GM21526 (cell line): Measurements from ENCODE around the gene PLEKHM3.
"Not testable (repeated sequence)": the region's sequence is repeated elsewhere in the genome, so short reads cannot be mapped to it uniquely, and the experiment has no call there.

Source experiments
- ATAC-seq: cut with Tn5 transposase; IDR thresholded peaks from one replicate; pipeline ENCODE4 v1.9.1; 2021; ENCODE audit warnings: moderate library complexity; ENCODE audit not compliant: unreplicated experiment, low FRiP score

PLEKHM3 gene

DNA sequence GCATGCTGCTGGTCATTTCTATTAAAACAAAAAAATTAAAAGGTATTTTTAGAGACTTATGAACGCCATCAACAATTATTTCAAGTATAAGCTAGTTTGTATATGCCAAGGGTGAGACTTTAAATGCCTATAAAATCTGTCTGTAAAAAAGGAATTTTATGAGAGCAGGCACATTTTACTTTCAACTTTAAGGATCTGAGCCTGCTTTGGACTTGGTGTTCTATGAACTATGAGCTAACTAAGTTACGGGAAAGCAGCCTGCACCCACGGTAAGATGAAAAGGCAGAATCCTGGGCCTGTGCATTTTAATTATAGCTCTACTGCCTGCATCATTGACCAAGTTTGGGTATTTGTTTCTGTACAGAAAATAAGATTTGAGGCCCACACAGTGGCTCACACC, 95.4 kb downstream of the PLEKHM3 start:
- ATAC-seq = no peak

DNA sequence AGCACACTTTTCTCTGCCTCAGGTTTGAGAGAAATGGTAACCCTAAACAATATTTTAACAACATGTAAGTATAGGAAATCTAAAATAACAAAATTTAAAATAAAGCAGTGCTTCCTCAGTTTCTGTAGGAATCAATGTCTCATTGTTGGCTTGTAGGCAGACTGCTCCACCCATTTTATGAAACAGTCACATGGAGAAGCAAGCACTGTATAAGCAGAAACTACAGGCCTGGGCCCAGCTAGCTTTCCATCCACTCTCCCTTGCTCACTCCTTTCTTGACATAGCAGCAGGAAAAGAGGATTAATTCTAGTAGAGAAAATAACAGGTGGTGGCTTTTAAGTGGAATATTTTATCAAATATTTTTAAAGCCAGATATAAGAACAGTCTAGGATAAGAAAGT, 97.2 kb downstream of the PLEKHM3 start:
- no peak for ATAC-seq

DNA sequence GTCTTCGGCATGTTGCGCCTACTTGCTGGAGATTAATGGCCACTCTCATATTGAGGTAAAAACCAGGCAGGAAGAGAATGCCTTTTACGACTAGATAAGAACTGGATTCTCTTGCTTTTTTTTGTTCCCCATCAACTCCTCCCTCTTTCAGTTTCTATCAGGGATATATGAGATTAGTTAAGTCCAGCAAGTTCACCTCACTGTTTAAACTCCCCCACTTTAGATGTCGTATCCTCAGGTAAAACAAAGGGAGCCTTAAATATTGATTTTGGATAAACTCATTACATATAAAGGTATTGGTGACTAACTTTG, 98.4 kb downstream of the PLEKHM3 start:
- no peak for ATAC-seq

DNA sequence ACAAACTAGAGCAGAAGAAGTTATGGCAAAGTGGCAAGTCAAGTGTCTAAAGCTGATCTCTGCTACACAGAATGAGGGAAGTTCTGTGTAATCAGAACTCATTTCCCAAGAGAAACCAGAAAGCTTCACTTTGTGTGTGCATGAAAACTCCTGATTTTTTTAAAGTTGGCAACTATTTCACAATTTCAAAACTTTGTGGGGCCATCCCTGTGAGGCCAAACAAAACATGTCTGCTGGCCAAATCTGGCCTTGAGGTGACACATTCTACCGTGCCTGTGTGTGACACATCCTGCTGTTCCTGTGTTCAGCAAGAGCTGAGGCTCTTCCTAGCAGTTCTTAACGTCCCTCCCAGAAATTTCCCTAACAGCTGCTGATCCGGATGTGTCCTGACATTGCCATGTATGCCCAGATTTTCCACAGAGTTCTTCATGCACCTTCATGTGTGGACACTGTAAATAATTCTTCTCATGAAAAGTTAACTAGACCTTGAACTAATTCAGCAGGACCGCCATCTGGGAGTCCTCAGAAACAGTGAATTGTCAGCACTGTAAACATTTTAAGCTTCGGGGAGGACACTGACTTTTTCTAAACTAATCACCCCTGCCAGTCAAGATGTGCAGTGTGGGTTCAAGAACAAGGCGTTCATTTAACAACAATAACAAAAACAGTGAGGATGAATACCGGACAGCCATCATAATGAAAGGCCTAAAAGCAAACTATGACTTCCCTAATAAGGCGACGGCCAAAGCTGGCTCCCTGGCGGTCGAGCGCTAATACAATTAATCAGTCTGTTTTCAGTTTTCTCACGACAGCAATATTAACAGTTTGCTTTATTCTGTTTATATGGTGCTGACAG, 99.0 kb downstream of the PLEKHM3 start:
- ATAC-seq = no peak

DNA sequence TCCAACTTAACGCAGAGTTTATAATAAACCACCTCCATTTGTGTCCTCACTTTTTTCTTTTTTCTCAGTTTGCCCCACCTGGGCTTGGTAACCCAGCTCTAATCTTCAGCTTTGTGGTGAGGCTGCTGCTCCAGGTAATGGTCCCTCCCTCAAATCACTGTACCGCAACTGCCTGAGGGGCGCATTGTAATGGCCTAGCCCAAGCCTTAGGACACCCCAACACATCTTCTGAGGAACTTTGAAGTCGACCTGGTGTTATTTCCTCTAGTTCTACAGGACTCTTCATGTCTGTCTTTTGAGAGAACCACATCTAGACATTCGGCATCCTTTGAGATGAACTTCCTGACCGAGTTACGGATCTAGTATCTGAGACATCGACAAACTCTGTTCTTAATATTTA, 99.7 kb downstream of the PLEKHM3 start:
- ATAC-seq = no peak

DNA sequence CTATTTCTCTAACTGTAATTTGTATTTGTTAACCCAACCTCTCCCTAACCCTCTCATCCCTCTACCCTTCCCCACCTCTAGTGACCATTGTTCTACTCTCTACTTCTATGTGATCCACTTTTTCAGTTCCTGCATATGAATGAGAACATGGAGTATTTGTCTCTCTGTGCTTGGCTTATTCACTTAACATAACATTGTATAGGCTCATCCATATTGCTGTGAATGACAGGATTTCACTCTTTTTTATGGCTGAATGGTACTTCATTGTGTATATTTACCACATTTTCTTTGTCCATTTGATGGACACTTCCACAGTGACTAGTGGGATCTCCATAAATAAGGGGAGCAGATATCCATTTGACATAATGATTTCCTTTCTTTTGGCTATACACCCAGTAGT, 103.7 kb downstream of the PLEKHM3 start:
- ATAC-seq = no peak

DNA sequence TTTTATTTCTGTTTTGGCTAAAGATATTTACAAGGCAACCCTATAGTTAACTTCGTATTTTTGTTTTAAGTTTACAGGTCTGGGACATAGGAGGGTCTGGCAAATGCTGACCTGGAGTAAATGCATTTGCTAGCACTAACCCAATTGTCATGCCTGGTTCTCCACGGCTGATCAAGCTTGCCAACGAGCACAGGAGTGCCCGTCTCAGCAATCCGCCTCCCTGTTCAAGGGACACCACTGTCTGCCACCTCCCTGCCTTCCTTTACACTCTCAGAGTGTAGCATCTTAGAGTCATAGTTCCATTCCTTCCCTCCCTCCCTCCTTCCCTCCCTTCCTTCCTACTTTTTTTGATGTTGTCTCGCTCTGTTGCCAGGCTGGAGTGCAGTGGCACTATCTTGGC, 104.6 kb downstream of the PLEKHM3 start:
- no peak for ATAC-seq

DNA sequence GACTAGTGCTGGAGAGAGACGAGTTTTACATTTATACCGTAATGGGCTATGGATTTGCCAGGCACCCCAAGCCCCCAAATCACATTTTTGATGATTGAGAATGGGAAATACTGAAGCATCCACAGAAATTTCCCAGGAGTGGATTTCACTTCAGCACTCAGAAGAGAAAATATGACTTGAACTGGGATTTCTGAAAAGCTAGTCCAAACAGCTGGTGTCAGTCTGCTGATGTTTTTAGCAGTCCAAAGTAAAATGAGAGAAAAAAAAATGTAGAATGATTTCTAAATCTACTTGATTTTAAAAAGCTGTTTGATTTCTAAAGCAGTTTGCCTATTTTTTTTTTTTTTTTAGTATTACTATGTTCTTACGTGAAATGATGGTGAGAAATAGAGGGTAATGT, 105.0 kb downstream of the PLEKHM3 start:
- no peak for ATAC-seq

DNA sequence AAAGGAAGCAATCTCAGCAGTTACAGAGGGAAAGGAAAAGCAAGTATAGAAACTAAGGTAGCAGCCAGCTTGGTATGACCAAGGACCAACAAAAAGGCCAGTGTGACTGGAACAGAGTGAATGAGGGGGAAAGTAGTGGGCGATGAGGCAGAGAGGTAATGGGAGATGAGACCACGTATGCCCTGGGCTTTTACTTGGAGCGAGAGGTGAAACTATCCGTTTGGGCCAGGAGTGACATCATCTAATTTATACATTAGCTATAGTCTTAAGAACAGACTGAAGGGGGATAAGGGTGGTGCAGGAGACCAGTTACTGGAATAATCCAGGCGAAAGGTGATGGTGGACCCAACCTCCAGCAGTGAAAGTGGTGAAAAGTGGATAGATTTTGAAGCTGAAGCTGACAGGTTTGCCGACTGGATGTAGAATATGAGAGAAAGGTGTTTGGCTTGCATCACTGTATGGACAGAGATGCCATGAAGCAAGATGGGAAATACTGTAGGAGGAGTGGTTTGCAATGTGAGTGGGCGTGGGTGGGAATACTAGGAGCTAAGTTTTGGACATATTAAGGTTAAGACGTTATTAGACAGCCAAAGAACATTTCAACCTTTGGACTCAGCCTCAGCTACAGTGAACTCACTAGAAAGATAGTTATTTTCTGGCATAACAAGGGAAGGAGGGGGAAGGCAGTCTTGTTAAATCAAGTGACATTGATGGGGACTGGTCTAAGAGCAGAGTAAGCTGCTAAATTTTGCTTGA, 106.0 kb downstream of the PLEKHM3 start:
- no peak for ATAC-seq

DNA sequence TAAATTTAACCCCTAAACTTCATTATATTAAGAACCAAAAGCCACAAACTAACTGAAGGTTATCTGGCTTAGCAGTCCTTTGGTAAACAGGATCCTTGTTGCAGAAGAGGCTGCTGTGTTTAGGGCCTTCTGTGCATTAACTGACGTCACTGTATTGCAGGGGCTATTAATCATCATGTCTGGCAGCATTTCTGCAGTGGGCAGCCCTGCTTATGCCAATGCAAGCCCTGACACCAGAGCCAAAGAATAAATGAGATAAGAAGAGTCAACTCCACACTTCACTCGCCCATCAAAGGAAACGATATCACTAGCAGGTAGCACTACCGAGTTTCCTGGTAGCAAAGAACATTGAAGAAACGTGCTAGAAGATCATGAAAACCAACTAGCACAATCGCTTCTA, 110.6 kb downstream of the PLEKHM3 start:
- no peak for ATAC-seq

DNA sequence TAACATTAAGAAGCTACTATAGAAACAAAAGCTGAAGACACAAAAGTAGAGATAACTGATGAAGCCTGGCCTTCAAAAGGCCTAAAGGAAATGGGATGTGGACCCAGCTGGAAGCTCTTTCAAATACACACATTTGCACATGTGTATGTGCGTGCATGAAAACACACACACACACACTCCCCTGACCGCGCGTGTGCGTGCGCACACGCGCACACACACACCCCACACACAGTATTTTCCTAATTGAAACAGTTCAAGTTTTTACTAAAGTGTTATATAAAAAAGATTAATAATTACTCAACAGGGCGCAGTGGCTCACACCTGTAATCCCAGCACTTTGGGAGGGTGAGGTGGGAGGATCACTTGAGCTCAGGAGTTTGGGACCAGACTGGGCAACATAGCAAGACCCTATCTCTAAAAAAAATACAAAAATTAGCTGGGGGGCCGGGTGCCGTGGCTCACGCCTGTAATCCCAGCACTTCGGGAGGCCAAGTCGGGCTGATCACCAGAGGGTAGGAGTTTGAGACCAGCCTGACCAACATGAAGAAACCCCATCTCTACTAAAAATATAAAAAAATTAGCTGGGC, 111.5 kb downstream of the PLEKHM3 start:
- ATAC-seq = no peak

DNA sequence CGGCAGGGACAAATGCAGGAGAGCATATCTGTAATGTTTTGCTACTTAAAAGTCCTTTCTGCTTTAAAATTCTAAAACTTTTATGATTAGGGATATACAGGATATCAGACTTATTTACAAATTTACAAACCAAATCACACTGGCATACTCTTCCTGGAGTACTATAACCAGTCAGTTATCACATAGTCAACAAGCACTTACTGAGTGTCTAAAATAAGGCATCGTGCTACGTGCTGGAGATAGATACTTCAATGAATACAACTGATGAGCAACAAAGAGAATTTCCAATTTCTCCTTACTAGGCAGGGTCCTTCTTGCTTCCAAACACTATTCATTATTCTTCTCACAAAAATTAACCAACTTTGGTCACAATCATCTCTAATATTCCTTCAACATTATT, 113.5 kb downstream of the PLEKHM3 start:
- ATAC-seq = no peak

DNA sequence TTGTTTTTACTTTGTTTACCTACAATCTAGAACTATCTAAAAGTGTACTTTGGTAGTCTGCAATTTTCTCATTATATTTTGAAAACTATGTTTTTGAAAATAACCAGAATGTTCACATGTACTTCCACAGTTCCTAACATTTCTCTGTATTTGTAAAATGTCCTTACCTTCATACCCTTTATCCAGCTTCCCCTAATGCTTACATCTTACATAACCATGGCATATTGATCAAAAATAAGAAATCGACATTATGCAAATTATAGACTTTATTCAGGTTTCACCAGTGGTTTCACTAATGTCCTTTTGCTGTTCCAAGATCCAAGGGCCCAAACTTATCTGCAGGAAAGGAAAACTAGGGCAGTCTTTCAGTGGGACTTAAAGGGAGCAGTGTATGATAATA, 114.1 kb downstream of the PLEKHM3 start:
- no peak for ATAC-seq

DNA sequence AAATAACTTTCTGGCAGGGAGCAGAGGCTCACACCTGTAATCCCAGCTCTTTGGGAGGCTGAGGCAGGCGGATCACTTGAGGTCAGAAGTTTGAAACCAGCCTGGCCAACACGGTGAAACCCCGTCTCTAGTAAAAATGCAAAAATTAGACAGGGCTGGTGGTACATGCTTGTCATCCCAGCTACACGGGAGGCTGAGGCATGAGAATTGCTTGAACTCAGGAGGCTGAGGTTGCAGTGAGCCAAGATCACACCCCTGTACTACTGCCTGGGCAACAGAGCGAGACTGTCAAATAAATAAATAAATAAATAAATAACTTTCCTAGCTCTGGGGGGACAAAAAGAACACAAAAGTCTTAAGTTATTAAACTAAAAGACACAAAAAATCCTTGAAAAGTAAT, 118.8 kb downstream of the PLEKHM3 start:
- ATAC-seq = not testable (repeated sequence)

DNA sequence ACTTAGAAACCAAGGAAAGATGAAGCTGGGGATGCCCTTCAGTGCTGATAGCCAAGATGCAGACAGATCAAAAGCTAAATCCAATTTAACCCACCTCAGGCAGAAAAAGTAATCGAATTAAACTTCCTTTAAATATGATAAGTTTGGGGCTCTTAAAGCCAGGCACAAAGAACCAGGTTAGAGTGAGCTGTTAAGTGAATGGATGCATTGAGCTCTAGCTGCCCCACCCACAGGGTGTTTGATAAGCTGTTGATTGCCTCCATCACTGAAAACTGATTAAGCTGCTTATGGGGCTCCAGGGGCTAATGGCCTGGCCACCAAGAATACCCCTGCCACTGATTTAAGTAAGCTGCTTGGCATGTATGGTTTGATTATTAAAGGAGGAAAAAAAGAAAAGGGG, 119.8 kb downstream of the PLEKHM3 start:
- ATAC-seq = no peak

DNA sequence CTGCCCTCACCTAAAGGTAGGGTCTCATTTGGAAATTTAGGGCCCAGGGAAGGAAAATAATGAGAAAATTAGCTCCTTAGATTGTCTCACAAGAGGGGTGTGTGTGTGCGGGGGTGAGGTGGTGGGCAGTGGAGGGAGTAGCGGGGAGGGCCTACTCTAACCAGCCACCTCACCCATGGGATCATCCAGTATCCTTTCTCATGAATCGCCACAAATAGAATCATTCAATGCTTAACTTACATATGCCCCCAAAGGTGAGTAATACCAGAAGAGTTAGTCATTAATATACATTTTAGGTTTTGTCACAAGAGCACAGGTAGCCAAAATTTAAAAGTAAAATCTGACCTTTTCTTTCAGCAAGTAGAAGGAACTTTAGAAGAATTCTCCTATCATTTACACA, 122.1 kb downstream of the PLEKHM3 start:
- no peak for ATAC-seq

DNA sequence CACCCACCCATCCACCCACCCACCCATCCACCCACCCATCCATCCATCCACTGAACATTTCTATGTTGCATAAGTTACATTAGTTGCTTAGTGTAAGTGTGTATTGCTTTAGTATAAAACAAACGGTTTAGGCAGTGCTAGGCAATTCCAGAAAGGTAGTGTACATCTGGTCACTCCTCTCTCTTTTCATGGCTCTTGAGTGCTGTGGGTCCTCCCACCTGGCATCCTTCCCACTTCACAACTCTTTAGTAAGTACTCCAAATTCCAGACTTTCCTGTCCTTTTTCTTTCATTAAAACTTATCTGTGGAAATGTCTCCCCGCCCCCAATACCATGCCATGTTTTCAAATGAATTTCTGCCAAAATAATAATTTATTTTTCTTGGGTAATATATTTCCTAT, 122.5 kb downstream of the PLEKHM3 start:
- no peak for ATAC-seq

DNA sequence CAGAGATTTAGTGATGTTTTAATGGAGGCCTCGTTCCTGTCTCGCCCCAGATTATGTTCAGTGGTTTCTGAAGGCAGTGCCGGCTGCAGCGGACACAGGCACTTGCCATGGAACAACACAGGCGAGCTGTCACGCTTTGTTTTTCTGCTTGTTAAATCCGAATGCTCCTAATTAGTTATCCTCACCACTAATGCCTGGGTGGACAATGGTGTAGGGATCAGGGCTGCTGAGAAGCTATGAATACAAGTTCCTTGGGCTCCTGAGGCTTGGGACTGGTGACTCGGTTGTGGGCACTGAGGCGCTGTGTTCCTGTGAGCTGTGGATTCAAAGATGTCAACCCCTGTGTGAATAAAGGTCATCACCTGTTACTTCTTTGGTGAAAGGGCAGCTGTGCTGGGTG, 123.5 kb downstream of the PLEKHM3 start:
- ATAC-seq = no peak

DNA sequence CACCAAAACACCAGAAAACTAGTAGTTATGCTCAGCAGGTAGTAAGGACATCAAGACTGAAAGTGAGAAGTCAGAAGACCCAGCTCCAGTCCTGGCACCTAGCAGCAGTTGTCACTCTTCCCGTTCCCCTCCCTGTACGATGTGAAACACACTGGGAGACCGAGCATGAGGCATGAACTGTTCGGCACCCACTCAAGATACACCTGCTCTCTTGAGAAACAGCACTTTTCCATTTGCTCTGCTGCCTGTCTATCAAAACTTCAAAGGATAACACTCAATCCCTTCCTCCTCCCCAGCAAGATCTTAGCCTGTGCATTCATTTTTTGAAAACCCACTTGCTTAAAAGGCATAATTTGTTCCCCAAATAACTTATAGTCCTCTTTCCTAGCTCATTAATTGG, 123.9 kb downstream of the PLEKHM3 start:
- ATAC-seq = no peak

DNA sequence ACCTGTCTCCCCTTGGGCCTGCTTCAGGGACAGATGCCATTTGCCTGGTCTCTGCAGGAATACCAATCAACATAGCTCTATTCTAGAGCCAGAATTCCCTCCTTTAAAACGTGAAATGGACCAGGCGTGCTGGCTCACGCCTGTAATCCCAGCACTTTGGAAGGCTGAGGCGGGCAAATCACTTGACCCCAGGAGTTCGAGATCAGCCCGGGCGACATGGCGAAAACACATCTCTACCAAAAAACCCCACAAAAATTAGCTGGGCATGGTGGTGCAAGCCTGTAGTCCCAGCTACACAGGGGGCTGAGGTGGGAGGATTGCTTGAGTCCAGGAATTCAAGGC, 127.0 kb downstream of the PLEKHM3 start:
- ATAC-seq = no peak

DNA sequence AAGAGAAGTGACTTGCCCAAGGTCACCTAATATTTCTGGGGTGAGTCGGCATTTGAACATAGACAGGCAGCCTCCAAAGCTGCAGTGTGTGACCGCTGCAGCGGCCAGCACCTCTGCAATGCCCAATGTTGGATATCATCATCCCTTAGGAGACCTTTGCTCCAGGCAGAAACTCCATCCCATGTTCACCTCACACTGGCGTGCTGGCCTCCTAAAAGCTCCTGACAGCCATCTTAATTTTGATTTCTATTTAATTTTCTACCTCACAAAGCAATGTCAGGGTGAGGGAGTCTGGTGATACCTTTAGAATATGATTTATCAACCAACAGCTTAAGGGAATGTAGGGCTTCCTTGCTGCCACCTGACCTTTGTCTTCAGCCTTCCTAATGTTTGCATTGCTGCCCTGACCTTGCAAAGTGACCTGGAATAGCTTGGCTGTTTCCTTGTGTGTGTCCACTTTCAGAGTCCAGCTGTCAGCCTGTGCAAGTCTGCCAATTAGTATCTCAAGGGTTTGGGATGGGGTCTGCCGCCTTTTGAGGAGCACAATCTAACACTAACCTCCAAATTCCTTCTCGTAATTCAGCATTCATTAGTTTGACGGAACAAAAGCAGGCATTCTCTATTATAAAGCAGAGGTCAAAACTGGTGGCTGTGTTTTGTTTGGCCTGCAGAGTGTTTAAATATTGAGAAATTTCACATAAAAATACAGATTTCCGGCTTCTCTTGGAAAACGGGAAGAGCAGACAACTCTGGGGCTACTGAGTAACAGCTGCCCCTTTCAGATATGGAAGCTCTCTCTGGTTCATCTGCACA, 127.6 kb downstream of the PLEKHM3 start:
- no peak for ATAC-seq
